GM21390 (cell line): ENCODE data around the gene COG3.
"Not testable (repeated sequence)": the region's sequence is repeated elsewhere in the genome, so short reads cannot be mapped to it uniquely, and the experiment has no call there.

Experiments
- ATAC-seq: cut with Tn5 transposase; IDR thresholded peaks from one replicate; pipeline ENCODE4 v1.9.1; 2021; ENCODE audit not compliant: unreplicated experiment

Gene COG3, protein sequence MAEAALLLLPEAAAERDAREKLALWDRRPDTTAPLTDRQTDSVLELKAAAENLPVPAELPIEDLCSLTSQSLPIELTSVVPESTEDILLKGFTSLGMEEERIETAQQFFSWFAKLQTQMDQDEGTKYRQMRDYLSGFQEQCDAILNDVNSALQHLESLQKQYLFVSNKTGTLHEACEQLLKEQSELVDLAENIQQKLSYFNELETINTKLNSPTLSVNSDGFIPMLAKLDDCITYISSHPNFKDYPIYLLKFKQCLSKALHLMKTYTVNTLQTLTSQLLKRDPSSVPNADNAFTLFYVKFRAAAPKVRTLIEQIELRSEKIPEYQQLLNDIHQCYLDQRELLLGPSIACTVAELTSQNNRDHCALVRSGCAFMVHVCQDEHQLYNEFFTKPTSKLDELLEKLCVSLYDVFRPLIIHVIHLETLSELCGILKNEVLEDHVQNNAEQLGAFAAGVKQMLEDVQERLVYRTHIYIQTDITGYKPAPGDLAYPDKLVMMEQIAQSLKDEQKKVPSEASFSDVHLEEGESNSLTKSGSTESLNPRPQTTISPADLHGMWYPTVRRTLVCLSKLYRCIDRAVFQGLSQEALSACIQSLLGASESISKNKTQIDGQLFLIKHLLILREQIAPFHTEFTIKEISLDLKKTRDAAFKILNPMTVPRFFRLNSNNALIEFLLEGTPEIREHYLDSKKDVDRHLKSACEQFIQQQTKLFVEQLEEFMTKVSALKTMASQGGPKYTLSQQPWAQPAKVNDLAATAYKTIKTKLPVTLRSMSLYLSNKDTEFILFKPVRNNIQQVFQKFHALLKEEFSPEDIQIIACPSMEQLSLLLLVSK

DNA sequence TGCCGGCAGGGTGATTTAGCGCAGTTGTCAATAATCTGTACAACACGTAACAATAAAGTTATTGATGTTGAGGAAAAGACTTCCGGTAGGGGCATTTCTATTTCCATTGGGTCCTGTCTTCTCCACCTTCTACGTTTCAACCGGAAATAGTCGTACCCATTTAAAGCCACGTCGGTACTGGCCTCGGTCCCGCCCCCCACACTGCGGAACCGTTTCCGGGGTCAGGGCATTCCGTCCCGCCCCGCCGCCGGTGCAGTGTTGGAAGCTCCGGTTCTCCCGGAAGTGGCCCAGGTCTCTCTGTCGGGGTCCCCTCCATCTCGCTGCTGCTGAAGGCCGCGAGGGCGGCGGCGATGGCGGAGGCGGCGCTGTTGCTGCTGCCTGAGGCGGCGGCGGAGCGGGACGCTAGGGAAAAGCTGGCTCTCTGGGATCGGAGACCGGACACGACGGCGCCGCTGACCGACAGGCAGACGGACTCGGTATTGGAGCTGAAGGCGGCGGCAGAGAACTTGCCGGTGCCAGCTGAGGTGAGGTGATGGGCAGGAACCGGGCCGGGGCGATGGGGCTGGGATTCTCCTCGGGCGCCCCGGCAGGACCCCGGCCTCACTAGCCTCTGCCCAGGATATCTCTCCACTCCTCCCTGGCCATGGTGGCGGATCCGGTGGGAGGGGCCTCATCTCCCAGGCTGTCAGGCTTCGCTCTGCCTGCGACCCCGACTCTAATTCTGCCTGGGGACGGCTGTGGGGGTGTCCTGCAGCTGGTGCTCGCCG is at the start of gene COG3:
TSS of gene COG3 (plus strand) at position 253 of the 767 bp plus-strand sequence. CDS start at position 351, 98 bp downstream.
- peak; percentile 92 for ATAC-seq

DNA sequence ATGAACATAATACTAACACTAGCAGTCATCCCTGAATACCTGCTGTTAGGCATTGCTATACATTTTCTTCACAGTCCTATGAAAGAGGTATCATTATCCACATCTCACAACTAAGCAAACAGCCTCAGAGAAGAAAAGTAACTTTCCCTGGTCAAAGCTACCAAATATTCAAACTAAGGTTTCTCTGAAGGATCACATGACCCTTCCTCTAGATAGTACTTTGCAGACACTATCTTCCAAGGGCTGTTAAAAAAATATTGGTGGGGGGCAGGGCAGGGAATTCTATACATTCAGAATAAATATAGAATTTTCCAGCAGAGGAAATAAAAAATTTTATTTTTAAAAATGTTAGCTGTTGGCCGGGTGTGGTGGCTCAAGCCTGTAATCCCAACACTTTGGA is 49.6 kb upstream of the COG3 start:
- no peak for ATAC-seq

DNA sequence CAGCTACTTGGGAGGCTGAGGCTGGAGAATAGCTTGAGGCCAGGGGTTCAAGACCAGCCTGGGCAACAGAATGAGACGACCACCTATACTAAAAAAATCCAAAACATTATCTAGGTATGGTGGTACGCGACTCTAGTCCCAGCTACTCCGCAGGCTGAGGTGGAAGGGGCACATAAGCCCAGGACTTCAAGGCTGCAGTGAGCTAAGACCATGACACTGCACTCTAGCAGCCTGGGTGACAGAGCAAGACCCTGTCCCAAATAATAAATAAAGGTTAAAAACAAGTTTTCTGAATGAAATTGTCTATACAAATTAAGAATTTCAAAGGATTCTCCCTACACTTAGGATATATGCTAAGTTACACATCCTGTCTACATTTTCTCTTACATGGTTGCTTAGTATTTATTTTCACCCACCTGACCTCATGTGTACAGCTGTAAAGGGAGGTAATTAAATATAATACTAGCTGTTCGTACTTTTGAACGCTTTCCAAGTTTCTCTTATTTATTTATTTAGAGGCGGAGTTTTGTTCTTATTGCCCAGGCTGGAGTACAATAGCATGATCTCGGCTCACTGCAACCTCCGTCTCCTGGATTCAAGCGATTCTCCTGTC is 48.1 kb upstream of the COG3 start:
- no peak for ATAC-seq

DNA sequence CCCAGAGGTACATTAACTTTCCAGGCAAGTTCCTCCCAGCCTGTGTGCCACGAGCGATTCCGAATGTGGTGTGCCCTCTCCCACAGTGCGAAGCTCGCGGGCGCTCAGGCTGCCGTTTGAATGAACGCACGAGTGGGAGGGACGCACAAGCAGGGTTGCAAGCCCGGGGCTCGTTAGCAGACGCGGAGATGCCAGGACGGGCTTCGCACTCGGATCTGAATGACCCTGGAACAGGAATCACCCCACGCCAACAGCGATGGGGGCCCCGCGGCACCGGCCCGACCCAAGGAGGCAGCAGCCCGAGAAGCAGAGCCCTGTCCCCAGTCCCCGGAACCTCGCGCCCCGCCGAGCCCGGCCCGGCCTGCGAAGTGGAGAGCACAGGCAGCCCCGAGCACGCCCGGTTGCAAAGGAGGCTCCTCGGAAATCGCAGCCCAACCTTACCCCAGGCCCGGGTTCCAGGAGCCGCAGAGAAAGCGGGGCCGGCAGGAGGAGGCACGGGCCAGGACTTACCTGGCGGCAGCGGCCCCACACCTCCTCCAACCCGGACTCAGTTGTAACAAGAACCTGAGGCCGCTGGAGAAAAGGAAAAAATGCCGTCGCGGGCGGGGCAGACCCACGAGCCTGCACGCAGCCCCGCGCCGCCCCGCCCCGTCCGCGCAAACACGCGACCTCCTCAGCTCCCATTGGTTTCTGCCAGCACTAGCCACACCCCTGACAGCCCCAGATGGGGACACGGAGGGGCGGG is 46.8 kb upstream of the COG3 start, which contains the start of gene SLC25A30:
TSS of gene SLC25A30 (minus strand) at position 584 of the 745 bp plus-strand sequence. CDS start 6,948 bp downstream, outside the sequence.
- ATAC-seq: peak; percentile 90

DNA sequence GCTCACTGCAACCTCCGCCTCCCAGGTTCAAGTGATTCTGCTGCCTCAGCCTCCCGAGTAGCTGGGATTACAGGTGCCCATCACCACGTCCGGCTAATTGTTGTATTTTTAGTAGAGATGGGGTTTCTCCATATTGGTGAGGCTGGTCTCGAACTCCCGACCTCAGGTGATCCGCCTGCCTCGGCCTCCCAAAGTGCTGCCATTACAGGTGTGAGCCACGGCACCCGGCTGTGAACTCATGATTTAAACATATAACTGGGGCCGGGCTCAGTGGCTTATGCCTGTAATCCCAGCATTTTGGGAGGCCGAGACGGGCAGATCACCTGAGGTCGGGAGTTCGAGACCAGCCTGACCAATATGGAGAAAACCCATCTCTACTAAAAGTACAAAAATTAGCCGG is 45.4 kb upstream of the COG3 start:
- ATAC-seq: not testable (repeated sequence)

DNA sequence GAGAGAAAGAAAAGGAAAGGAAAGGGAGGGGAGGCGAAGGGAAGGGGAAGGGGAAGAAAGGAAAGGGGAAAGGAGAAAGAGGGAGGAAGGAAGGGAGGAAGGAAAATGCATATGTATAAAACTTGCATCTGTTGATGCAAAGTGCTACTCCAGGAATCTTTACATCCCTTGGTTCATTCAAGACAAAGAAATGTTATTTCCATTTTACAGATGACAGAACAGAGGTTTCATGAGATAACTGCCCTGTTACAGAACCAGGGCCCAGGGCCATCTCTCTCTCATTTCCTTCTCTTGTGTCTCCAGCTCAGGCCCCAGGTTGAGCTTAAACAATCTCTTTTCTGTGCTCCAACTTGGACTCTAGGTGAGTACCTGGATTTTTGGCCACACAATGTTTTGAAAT is 44.8 kb upstream of the COG3 start:
- no peak for ATAC-seq

DNA sequence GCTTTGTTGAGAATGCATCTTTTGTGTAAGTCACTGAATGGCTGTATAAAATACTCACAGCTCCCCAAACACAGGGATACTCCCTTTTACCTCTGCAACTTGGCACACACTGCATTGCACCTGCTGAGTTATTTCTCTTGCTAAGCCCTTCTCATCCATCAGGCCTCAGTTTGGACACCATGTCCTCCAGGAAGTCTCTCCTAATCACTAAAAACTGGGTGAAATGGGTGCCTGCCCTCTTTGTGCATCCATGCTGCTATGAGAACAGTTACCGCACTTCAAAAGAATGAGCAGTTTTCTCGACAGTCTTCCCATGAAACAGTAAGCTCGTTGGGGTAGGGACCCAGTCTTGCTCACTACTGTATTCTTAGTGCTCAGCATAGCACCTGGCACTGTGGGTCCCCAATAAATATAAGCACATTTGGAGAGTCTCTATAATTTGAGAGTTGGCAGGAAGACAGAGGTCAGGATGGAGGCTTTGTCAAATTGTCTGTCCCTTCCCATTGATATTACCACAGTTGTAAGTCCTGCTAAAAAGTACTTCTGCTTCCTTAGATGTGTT is 41.9 kb upstream of the COG3 start:
- no peak for ATAC-seq

DNA sequence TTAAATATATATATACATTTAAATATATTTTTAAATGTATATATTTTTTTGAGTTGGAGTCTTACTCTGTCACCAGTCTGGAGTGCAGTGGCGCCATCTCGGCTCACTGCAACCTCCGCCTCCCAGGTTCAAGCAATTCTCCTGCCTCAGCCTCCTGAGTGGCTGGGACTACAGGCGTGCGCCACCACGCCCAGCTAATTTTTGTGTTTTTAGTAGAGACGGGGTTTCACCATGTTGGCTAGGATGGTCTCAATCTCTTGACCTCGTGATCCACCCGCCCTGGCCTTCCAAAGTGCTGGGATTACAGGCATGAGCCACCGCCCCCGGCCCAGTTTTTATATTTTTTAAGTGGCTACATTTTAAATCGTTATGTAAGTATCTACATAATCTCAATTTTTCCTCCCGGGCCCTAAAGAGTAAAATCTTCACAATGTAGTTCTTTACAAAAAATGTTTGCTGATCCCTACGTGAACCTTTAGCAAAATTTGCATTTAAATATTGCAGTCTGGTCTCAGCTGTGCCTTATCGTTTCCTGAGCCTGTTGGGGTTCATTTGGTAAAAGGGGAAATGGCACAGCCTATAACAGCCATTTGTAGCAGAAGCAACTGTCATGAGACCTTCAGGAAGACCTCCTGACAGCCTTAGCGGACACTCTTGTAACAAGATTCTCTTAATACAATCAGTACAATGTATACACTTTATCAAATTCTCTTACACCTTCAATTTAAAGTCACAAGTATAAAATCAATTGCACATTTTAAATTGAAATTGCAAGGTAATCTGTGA is 38.5 kb upstream of the COG3 start:
- not testable (repeated sequence) for ATAC-seq

DNA sequence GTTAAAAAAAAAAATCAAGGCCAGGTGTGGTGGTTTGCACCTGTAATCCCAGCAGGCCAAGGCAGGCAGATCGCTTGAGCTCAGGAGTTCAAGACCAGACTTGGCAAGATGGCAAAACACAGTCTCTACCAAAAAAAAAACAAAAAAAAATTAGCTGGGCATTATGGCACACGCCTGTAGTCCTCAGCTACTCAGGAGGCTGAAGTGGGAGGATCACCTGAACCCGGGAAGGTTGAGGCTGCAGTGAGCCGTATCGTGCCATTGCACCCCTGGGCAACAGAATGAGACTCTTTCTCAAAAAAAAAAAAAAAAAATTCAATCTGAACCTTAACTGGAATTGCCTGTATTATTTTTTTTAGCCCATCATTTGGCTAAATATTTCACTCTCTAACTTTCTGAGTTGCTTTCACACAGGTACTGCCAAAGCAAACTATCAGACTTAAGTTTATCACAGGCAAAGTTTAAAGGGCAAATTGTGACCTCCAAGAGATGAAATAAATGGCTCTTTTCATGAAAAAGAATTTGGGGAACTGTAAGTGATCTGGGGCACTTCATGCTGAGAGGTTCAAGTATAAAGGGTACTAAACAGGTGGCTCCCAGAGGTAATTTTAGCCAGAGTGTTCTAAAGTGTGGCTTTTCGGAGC is 31.9 kb upstream of the COG3 start:
- no peak for ATAC-seq

DNA sequence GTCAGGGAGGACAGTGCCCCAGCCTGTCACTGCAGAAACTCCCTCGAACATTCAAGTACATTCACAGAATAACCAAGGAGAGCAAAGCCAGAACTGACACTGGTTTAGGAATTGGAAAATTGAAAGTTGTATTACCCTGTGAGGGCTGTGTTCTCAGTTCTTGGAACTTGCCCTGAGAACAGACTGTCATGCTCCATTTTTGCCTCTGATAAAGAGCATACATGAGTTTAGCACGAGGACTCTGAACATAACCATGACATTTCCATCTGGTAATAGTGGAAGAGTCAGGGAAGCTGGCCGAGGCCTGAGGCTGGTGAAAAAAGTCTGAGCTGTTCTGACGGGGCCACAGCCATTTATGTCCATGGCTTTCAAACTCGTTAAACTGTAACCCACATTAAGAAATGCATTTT is 31.4 kb upstream of the COG3 start:
- no peak for ATAC-seq

DNA sequence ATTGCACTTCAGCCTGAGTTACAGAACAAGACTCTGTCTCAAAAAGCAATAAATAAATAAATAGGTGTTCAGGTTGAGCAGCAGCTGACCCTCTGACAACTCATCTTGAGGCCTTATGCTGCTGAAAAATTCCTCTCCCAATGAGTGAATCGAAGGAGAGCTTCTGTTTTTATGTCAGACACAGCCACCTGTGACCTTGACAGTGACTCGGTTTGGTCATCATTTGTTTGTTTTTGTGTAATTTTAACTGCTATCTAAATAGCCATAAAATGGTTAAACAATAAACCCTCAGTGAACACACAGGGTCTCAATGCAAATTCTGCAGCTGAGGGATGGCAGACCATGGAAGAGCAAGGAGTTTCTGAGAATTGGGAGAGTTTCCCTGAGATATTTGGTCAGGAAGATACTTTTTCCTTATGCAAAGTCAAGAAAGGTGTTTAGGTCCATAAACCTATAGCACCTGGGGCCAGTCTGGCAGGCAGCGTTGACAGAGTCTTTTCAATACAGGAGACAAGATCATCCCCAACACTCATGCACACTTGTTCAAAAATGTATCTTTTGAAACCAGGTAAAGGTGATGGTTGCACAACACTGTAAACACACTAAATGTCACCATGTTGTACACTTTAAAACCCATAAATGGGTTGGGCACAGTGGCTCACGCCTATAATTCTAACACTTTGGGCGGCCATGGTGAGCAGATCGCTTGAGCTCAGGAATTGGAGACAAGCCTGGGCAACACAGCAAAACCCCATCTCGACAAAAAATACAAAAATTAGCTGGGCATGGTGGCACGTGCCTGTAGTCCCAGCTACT is 30.0 kb upstream of the COG3 start:
- ATAC-seq: no peak

DNA sequence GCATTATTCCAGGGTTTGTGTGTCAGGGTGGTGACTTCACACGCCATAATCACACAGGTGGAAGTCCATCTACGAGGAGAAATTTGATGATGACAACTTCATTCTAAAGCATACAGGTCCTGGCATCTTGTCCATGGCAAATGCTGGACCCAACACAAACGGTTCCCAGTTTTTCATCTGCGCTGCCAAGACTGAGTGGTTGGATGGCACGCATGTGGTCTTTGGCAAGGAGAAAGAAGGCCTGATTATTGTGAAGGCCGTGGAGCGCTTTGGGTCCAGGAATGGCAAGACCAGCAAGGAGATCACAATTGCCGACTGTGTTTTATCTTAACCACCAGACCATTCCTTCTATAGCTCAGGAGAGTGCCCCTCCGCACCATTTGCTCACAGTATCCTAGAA is 28.4 kb upstream of the COG3 start:
- ATAC-seq: no peak

DNA sequence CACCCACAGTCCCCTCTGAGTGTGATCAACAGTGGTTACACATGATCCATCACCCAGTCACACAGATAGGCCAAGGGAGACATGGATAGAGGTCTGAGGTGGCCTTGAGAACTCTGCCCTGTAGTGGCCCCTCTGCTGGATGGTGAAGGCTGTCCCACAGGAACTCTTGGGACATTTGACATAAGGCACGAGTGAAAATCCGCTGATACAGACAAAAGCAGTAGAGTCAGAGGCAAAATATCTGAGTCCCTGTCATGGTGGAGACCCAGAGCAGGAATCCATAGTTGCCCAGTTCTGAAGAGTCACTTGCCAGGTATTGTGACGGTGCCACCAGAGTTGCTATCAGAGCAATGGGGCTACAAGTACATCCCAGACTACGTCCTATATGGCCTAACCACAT is 27.8 kb upstream of the COG3 start:
- ATAC-seq: no peak

DNA sequence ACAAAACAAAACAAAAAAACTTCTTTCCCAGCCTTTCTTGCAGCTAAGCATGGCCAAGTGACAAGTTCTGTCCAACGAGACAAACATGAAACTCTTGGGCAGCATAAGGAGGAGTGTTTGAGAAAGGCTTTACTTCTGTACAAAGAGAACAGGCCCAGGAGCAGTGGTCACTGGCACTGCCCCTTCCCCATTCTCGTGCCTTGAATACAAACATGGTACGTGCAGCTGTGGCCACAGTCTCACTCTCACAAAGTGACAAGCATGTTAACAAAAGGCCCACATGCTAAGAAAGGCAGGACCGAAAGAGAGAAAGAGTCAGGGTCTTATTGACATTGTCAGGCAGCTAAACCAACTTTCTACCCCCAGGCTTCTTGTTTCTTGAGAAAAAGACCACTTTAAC is 26.8 kb upstream of the COG3 start:
- no peak for ATAC-seq

DNA sequence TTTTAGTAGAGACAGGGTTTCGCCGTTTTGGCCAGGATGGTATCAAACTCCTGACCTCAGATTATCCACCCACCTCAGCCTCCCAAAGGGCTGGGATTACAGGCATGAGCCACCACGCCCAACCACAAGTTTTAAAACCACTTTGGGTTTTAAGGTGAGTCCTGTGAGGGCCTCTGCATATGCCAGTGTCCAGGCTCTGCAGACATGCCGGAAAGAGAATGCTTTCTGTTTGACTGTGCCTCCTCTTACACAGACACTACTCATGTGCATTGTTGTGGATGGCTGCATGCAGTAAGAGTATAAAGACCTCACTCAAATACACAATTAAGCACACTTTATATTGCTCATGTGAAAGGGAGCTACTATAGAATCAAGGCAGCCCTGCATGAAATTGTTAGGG is 25.7 kb upstream of the COG3 start:
- no peak for ATAC-seq

DNA sequence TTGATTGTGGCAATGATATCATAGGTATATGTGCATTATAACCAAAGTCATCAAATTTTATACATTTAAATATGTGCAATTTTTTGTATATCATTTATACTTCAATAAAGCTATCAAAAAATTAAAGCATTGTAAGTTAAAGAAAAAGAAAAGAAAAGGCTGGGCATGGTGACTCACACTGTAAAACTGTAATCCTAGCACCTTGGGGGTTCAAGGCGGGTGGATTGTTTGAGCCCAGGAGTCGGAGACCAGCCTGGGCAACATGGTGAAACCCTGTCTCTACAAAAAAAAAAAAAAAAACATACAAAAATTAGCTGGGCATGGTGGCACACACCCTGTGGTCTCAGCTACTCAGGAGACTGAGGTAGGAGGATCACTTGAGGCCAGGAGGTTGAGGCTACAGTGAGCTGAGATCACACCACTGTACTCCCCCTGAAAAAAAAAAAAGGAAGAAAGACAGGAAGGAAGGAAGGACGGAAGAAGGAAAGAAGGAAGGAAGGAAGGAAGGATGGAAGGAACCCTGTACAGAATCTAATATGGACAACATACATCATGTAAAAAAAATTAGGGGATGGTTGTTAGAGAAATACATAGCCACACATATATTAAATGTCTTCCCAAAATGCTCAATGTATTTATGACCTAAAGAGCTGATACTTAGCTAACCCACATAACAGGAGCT is 24.8 kb upstream of the COG3 start:
- ATAC-seq: no peak

DNA sequence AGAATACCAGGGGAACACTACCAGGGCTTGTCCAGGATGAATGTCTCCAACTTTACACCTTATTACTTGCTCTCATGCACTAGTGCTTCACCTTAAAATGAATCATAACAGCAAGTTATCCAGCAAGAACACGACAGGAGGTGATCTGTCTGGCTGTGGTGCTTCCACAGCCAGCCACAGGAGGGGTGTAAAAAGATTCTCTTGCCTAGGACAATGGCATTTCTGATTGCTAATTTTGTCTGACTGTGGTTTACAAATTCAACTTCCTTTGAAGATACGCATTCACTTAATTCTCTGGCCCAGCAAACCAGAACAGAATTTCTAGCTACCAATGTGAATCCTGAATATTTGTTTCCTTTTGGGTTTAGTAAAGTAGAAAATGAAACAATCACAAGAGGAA is 23.1 kb upstream of the COG3 start:
- peak; percentile 57 for ATAC-seq
